Measurements from ENCODE around the gene CC2D2B. TPM values are rescaled to one million over a fixed set of nuclear protein-coding genes. Genes with fewer than 3 reads are reported as not detected.

CC2D2B gene
- total RNA-seq, 1 donor from 2014 or later: 7.0 TPM

Other genes starting within 250 kb of the CC2D2B start
- gene TCTN3, start 214.0 kb upstream of the CC2D2B start, total RNA-seq: 53.8 TPM
- gene ENTPD1, start 151.8 kb upstream of the CC2D2B start, total RNA-seq: 74.1 TPM
- 7.2 TPM for gene CCNJ, start 135.6 kb downstream of the CC2D2B start, total RNA-seq
- 40.1 TPM for gene ZNF518A, start 222.3 kb downstream of the CC2D2B start, total RNA-seq

Measured in ureter (tissue), 1 donor.